GM18907 (cell line): Measurements from ENCODE around the gene ZNF485.
"Not testable (repeated sequence)": the region's sequence is repeated elsewhere in the genome, so short reads cannot be mapped to it uniquely, and the experiment has no call there.

Source experiments
- ATAC-seq: cut with Tn5 transposase; IDR thresholded peaks from one replicate; pipeline ENCODE4 v1.9.1; 2021; ENCODE audit warnings: mild to moderate bottlenecking, moderate library complexity; ENCODE audit not compliant: unreplicated experiment

Gene ZNF485

DNA sequence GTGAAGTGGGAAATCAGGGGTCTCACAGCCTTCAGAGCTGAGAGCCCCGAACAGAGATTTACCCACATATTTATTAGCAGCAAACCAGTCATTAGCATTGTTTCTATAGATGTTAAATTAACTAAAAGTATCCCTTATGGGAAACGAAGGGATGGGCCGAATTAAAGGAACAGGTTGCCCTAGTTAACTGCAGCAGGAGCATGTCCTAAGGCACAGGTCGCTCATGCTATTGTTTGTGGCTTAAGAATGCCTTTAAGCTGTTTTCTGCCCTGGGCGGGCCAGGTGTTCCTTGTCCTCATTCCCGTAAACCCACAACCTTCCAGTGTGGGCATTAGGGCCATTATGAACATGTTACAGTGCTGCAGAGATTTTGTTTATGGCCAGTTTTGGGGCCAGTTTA, 4.7 kb upstream of the ZNF485 start:
- not testable (repeated sequence) for ATAC-seq

DNA sequence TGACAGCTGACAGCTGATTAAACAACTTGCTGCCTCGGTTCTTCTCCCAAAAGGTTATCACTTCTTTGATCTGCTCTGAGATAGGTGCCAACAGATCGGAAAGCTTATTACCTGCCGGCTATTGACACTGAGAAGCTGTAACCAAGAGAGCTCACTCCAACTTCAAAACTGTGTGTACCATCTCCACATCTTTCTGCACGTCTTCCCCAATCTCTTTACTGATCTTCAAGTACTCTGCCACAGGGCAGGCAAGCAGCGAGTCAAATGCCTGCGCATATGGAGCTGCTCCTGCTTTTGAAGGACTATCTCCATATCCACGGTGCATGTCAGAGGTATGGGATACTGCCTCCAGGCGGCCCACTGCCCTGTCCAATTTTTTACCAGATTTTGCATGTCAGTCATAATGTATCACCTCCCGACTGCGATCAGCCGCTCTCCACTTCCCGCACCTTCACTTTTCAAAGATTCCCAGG, 352 bp upstream of the ZNF485 start:
- peak; percentile 25 for ATAC-seq

- ATAC-seq: no peak
These were observed 948 bp downstream of the ZNF485 start for GRCh38 chr10:43607199-43607573.

- ATAC-seq: no peak
These were observed 4.4 kb downstream of the ZNF485 start for GRCh38 chr10:43610636-43611035.

DNA sequence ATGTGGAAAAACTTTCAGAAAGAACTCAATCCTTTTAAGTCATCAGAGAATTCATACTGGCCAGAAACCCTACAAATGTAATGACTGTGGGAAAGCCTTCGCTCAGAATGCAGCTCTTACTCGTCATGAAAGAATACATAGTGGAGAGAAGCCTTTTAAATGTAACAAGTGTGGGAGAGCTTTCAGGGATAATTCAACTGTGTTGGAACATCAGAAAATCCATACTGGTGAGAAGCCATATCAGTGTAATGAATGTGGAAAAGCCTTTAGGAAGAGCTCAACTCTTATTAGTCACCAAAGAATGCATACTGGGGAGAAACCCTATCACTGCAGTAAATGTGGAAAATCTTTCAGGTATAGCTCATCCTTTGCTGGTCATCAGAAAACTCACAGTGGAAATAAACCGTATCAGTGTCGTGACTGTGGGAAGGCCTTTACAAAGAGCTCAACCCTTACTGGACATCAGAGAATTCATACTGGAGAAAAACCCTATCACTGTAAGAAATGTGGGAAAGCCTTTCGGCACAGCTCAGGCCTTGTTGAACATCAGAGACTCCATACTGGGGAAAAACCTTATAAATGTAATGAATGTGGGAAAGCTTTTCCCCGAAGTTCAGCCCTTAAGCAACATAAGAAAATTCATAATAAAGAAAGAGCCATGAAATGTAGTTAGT, 10.6 kb downstream of the ZNF485 start:
- ATAC-seq: no peak

DNA sequence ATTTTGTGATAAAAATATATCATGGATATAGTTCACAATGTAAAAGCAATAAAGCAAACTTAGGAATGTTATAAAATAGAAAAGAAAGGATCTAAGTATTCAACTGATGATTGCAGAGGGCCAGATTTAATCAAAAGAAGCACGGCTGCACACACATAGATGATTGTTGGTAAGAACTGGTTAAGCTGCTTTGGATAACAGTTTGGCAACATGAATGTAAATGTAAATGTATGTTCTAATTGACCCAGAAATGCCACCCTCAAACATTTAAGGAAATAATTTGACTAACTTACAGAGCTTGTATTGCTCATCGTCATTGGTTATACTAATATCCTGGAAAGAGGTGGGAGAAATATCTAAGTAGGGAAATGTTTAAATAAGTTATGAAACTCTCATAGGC, 13.1 kb downstream of the ZNF485 start:
- ATAC-seq: no peak

- no peak for ATAC-seq
These were observed 15.8 kb downstream of the ZNF485 start for GRCh38 chr10:43622038-43622437.

DNA sequence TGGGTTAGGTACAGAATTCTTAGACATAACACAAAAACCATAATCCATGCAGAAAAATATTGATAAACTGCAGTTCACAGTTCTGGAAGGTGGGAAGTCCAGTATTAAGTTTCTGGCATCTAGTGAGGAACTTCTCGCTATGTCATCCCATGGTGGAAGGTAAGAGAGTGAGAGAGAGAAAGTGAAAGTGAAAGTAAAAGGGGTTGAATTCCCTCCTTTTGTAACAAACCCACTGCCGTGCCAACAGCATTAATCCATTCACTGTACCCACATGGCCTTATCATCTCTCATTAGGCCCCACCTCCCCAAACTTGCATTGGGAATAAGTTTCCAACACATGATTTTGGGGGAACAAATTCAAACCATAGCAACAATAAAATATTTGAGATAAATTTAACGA, 17.1 kb downstream of the ZNF485 start:
- no peak for ATAC-seq

- ATAC-seq: no peak
These were observed 21.7 kb downstream of the ZNF485 start for GRCh38 chr10:43627942-43628341.

- no peak for ATAC-seq
These were observed 22.7 kb downstream of the ZNF485 start for GRCh38 chr10:43628956-43629355.

DNA sequence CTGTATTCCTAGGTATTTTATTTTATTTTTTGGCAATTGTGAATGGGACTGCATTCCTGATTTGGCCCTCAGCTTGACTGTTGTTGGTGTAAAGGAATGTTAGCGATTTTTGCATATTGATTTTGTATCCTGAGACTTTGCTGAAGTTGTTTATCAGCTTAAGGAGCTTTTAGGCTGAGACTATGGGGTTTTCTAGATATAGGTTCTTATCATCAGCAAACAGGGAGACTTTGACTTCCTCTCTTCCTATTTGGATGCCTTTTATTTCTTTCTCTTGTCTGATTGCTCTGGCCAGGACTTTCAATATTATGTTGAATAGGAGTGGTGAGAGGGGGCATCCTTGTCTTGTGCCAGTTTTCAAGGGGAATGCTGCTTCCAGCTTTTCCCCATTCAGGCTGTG, 29.6 kb downstream of the ZNF485 start:
- ATAC-seq: not testable (repeated sequence)

- ATAC-seq: no peak
These were observed 34.4 kb downstream of the ZNF485 start for GRCh38 chr10:43640603-43641002.

DNA sequence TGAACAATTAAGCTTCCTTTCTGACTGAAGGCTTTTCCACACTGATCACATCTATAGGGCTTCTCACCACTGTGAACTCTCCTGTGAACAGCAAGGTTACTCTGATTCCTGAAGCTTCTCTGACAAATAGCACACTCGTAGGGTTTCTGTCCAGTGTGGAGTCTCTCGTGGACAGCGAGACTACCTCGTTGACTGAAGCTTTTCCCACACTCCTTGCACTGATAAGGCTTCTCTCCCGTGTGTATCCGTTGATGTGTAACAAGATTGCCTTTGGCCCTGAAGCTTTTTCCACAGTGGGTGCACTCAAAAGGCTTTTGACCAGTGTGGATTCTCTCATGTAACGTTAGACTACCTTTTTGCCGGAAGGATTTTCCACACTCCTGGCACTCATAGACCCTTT, 38.0 kb downstream of the ZNF485 start:
- no peak for ATAC-seq

DNA sequence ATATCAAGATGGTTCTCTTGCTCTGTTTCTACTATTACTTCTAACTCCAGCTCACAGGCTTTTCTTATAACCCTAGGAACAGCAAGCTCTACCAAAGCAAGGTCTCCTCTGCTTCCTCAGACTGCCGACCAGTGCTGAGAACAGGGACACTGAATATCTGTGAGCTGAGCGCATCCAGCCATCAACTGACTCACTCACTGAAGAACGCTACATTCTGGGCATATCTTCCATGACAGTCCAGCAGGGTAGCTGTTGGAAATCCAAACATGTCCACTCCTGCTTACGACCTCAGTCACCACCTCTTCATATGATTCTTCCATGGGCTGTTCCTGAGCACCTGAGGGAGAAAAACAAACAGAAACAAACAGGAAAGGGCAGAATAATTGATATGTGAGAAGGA, 39.6 kb downstream of the ZNF485 start:
- no peak for ATAC-seq

GRCh38 chr10:43647576-43647975, 41.3 kb downstream of the ZNF485 start:
- ATAC-seq: no peak

DNA sequence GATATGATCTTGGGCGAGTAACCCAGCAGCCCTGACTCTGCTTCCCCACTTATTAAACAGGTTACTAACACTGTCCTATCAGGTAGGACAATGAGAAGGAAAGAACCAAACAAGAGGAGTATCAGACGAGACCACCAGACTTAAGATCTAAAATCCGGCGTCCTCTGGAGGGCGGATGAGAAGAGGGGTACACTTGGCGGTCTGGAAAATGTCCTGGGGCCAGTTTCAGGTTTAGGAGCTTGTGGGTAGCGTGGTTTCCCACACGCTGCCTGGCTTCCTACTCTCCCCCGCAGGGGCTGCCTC, 41.8 kb downstream of the ZNF485 start:
- ATAC-seq: no peak

DNA sequence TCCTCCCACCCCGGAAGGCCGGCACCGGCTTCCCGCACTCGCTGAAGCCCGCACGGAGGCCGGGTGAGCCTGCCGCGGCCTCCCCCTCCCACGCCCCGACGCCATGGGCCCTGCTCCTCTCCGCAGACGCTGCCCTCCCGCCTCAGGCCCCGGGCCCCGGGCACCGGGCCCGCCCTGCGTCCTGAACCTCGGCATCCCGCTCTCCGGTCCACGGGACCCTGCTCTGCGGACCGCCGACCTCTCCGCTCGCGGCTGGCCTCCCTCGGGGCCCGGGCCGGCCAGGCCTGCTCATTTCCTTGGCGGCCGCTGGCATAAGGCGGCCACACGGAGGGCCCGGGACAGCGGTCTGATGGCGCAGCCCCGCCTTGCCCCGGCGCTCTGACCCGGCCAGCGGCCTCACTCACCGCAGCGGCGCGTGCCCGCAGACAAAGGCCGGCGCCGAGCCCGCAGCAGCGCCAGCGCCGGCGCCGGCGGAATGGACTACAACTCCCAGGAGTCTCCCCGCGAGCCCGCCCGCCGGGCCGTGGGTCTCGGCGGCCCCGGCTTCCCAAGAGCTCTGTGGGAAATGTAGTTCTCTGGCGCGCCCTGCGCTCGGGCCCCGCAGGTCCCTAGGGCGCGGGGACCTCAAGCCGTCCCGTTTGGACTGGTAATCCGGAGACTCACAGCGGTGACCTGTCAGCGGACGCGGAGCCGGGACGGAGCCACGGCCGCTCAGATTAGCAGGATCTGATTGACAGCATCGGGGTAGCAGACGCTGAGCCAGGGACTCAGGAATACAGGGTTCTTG, 42.4 kb downstream of the ZNF485 start, which contains the start of gene ZNF32:
Gene ZNF32, minus strand, starts transcription at position 484 of the 787 bp plus-strand sequence. CDS start 2,748 bp downstream, outside the sequence.
- ATAC-seq: peak; percentile 100

DNA sequence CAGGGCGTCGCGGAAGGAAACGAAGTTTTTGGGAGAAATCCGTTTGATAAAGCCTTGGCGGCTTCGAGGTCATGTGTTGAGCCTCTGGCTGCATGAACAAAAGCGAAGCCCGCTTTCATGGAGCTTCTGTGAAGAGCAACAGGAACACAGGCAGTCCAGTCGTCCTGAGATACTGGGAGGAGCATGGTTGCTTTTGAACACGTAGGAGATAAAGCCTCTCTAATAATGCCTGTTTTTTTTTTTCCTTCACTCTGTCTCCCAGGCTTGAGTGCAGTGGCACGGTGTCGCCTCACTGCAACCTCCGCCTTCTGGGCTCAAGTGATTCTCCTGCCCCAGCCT, 42.9 kb downstream of the ZNF485 start:
- no peak for ATAC-seq

DNA sequence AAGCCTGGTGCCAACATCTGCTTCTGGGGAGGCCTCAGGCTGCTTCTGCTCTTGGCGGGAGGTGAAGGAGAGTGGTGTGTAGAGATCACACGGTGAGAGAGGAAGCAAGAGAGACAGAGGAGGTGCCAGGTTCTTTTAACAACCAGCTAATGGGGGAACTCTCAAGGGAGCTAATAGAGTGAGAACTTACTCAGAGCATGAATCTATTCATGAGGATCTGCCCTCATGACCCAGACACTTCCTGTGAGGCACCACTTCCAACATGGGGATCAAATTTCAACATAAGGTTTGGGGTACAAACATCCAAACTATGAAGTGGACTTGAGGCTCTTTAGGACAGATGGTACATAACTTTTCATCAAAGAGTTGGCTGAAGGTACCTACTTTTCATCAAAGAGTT, 47.5 kb downstream of the ZNF485 start:
- ATAC-seq: no peak

GRCh38 chr10:43655311-43655710, 49.1 kb downstream of the ZNF485 start:
- ATAC-seq: no peak

- ATAC-seq: no peak
These were observed 52.0 kb downstream of the ZNF485 start for GRCh38 chr10:43658227-43658626.

- no peak for ATAC-seq
These were observed 58.8 kb downstream of the ZNF485 start for GRCh38 chr10:43665054-43665453.

DNA sequence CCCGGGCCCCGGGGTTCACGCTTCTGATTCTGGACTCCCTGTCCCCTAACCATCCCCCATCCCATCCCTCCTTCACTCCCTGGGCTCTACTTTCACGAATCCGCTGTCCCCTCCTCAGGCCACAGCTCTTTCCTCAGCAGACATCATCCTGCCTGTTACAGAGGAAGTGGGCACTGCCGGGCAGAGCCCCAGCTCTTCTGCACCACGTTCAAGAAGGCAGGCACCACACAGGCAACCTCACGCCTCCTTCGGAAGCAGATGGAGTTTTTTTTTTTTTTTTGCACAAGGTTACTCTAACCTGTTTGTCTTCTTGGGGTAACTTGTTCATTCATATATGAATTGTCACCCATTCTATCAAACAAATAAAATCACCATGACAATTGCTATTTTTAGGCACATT, 60.3 kb downstream of the ZNF485 start:
- no peak for ATAC-seq
